Mammary epithelial cell (primary cell): ENCODE data around the gene HSPBAP1.

Experiments used
- CTCF ChIP-seq, 2 donors: IDR thresholded peaks in 1 of 2; conservative IDR thresholded peaks in 1 of 2; 2 replicates each; pipeline ENCODE4 v1.5.1; 2011 to 2012; ENCODE audit warnings: inconsistent platforms in 2 of 2, low read length in 2 of 2, mild to moderate bottlenecking in 2 of 2, control low read depth in 1 of 2, low read depth in 1 of 2; ENCODE audit not compliant: insufficient read depth in 1 of 2; ENCODE audit errors: extremely low read depth in 1 of 2
- EZH2 ChIP-seq: IDR thresholded peaks from 2 replicates; pipeline ENCODE4 v1.6.1; 2012; ENCODE audit warnings: low read length, inconsistent platforms, borderline replicate concordance

GRCh38 chr3:122694966-122695365, 98.7 kb downstream of the HSPBAP1 start:
- no peak for TF ChIP-seq CTCF (conservative IDR thresholded peaks at IDR 0.05 in 1 of 2, IDR thresholded peaks at IDR 0.05 in 1 of 2; ENCODE audit: extremely low read depth in 1 of 2, insufficient read depth in 1 of 2, low read depth in 1 of 2, low read length in 2 of 2)
- no peak for TF ChIP-seq EZH2
